KG1 (cell line): ENCODE data around the gene SKA3.

Experiments
- DNase-seq: peaks from one replicate; lab custom pipeline; 2025; lab: John Stamatoyannopoulos, UW

The SKA3 gene

DNA sequence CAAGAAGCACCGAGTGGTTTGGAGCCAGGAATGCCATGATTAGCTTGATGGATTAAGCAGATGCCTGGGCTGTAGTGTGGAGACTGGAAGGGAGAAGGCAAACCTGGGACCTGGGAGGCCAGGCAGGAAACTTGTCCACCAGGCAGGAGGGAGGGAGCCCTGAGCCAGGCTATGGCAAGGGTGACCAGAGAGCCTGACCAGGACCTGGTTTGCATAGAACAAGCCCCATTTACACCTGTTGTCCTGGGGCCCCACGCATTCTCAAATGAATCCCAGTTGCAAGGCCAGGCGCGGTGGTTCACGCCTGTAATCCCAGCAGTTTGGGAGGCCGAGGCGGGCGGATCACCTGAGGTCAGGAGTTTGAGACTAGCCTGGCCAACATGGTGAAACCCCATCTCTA lies 64.8 kb downstream of the SKA3 start:
- DNase-seq, result no peak

DNA sequence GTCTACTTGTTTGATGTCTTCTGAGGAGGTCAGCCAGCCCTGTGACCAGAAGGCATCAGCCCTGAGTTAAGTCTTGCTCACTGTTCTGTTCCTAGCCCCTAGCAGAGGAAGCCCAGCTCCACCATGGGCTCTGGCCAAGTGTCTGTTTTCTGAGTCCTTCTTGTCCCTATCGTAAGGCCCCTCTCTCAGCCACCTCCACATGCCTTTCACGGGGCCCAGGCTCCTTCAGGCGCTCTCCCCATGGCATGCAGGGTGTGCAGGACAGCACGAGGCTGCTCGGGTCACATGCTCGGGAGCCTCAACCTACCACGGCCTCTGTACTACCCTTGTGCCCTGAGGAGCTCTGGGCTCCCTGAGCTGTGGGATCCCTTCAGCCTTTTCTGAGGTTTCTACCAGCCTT lies 67.2 kb downstream of the SKA3 start:
- DNase-seq, result no peak

DNA sequence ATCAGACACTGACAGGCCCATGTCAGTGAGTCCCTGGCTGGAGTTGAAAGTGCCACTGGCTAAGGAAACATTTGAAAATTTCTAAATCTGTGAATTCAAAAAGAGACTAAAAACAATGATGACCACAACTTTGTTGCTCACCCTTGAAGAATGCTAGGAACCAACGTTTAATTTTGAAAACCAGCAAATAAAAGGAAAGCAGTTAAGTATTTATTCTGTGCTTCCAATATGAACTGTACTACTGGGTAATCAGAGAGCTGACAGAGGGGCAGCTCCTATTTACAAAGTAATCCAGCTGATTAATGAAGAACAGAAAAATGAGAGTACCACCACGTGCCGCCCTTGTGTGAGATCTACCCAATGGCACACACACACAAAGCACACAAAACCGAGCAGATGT lies 70.3 kb downstream of the SKA3 start:
- DNase-seq, result no peak

DNA sequence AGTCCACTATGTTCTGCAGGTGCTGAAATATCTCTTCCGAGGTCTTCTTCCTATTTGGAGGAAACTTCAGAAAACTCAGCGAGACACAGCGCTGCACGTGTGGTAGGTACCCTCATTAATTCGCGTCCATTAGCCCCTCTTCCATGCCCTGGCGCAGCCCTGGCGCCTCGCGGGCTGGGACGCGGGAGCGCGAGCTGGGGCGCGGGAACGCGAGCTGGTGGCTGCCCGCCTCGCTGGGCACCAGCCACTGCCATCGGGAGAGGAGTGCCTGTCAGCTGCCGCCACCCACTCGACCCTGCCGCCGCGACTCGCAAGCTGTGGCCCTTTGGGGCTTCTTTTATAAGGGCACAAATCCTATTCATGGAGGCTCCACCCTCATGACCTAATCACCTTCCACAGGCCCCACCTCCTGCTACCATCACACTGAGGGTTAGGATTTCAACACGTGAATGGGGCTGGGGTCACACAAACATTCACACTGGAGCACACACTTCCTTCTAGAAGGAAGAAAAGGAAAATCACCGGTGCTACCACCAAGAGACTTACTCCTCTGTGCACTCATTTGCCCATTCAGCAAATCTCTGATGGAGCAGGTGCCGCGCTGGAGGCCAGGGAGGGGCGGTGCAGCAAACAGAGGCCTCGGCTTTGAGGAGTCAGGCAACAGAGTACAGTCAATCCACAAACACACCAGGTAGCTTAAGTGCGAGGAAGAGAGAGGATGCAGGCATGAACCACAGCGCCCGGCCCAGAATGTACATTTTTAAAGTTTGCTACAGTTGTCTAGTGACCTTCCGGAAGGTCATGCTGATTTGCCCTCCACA lies 71.9 kb downstream of the SKA3 start:
- DNase-seq, result no peak
